Measurements from ENCODE around the gene FGF12.
"Not testable (repeated sequence)": the region's sequence is repeated elsewhere in the genome, so short reads cannot be mapped to it uniquely, and the experiment has no call there.

GRCh38 chr3:192774341-192774740 lies 47.0 kb upstream of the FGF12 start:
- TF ChIP-seq CTCF (IDR thresholded peaks at IDR 0.05; ENCODE audit: low read depth, low read length, poor library complexity, severe bottlenecking); EZH2phosphoT487 (IDR thresholded peaks at IDR 0.05; ENCODE audit: borderline replicate concordance, low read length): not testable (repeated sequence)

All from DOHH2 (cell line).